Activated B cell treated with CpG ODN at 0.5 μM for 24 hours (primary cell): Measurements from ENCODE around the gene ACBD6. TPM values are rescaled to one million over a fixed set of nuclear protein-coding genes. Genes with fewer than 3 reads are reported as not detected.

Source experiments
- ATAC-seq: fragments of 200-7000 bp; cut with Tn5 transposase; one replicate; pipeline ENCODE4 v1.10.0; 2021; ENCODE audit warnings: low read depth, mild to moderate bottlenecking, moderate library complexity
- CTCF ChIA-PET: fragments of 350-600 bp; sonication (Branson Sonifier 250); formaldehyde crosslinking; loops from one replicate; lab custom pipeline; 2021; ENCODE audit warnings: antibody characterized with exemption; lab: Charles Lee
- POLR2A ChIA-PET: fragments of 350-600 bp; sonication (Branson Sonifier 250); formaldehyde crosslinking; loops from one replicate; lab custom pipeline; 2021; ENCODE audit warnings: antibody characterized with exemption; lab: Charles Lee
- DNase-seq: peaks from one replicate; pipeline ENCODE4 v3.0.0; 2022
- H3K27ac Mint-ChIP-seq: one replicate; pipeline ENCODE4 v1.8.0; 2020; ENCODE audit warnings: mixed read lengths
- H3K27me3 Mint-ChIP-seq: one replicate; pipeline ENCODE4 v1.8.0; 2021; ENCODE audit warnings: mixed read lengths
- H3K36me3 Mint-ChIP-seq: one replicate; pipeline ENCODE4 v1.8.0; 2021; ENCODE audit warnings: low read depth, mixed read lengths
- H3K4me1 Mint-ChIP-seq: one replicate; pipeline ENCODE4 v1.8.0; 2021; ENCODE audit warnings: mixed read lengths
- H3K4me3 Mint-ChIP-seq: one replicate; pipeline ENCODE4 v1.8.0; 2020; ENCODE audit warnings: mild to moderate bottlenecking, mixed read lengths
- H3K9me3 Mint-ChIP-seq: one replicate; pipeline ENCODE4 v1.8.0; 2020; ENCODE audit warnings: mixed read lengths
- intact Hi-C: fragments of 100-400 bp; cut with micrococcal nuclease; formaldehyde crosslinking; loops from one replicate; pipeline ENCODE4 v1.15.1; 2024
- total RNA-seq: library from RNA; stranded (reverse); gene quantifications from 2 replicates; pipeline ENCODE4 v1.2.3, GENCODE V29; 2022
- TF ChIP-seq, protein P1 (sequence below): fragments of 200-600 bp; IDR thresholded peaks from one replicate; pipeline ENCODE4 v1.8.0; 2022; ENCODE audit warnings: antibody characterized with exemption, mild to moderate bottlenecking

The ACBD6 gene
- total RNA-seq, 1 donor from 2014 or later, result 61.5 TPM

DNA sequence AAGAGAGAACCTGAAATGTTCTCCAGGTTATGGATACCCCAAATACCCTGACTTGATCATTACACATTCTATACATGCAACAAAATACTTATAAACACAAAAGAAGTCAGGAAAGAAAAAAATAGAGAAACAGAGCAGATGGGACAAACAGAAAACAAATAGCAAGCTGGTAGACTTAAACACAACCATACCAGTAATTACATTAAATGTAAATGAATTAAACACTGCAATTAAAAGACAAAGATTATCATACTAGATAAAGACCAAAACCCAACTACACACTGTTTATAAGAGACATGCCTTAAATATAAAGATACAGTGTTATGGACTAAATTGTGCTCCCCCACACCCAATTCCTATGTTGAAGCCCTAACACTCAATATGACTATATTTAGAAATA, 117.2 kb downstream of the ACBD6 start:
- ATAC-seq, result no peak
- no peak for DNase-seq
- H3K36me3 Mint-ChIP-seq, result peaks cover 66% of the 10 kb centered on the region
- no peak overlapping the region for H3K4me3 Mint-ChIP-seq
- CTCF ChIA-PET, result no interaction called here
- H3K27ac Mint-ChIP-seq, result no peak overlapping the region
- no peaks in the 10 kb centered on the region for H3K27me3 Mint-ChIP-seq
- TF ChIP-seq, protein P1, sequence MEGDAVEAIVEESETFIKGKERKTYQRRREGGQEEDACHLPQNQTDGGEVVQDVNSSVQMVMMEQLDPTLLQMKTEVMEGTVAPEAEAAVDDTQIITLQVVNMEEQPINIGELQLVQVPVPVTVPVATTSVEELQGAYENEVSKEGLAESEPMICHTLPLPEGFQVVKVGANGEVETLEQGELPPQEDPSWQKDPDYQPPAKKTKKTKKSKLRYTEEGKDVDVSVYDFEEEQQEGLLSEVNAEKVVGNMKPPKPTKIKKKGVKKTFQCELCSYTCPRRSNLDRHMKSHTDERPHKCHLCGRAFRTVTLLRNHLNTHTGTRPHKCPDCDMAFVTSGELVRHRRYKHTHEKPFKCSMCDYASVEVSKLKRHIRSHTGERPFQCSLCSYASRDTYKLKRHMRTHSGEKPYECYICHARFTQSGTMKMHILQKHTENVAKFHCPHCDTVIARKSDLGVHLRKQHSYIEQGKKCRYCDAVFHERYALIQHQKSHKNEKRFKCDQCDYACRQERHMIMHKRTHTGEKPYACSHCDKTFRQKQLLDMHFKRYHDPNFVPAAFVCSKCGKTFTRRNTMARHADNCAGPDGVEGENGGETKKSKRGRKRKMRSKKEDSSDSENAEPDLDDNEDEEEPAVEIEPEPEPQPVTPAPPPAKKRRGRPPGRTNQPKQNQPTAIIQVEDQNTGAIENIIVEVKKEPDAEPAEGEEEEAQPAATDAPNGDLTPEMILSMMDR, result no peak
- POLR2A ChIA-PET, result no interaction called here
- no peaks in the 10 kb centered on the region for H3K4me1 Mint-ChIP-seq
- H3K9me3 Mint-ChIP-seq, result peaks cover 43% of the 10 kb centered on the region
- intact Hi-C loops, result no loop called here

DNA sequence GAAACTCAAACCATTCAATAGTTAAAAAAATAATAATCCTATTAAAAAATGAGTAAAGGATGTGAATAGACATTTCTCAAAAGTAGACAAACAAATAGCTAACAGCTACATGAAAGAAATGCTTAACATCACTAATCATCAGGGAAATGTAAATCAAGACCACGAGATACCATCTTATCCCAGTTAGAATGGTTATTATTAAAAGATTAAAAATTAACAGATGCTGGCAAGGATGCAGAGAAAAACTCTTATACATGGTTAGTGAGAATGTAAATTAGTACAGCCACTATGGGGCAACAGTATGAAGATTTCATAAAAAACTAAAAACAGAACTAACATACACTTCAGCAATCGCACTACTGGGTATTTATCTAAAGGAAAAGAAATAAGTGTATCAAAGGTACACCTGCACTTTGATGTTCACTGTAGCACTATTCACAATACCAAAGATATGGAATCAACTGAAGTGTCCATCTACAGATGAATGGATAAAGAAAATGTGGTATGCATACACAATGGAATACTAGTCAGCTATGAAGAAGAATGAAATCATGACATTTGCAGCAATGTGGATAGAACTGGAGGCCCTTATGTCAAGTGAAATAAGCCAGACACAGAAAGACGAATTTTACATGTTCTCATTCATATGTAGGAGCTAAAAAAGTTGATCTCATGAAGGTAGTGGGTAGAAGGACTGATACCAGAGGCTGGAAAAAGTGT, 117.9 kb downstream of the ACBD6 start:
- no peak overlapping the region for H3K4me3 Mint-ChIP-seq
- TF ChIP-seq, protein P1, result no peak
- POLR2A ChIA-PET, result no interaction called here
- H3K4me1 Mint-ChIP-seq, result no peaks in the 10 kb centered on the region
- CTCF ChIA-PET, result no interaction called here
- peaks cover 73% of the 10 kb centered on the region for H3K36me3 Mint-ChIP-seq
- peaks cover 50% of the 10 kb centered on the region for H3K9me3 Mint-ChIP-seq
- intact Hi-C loops, result no loop called here
- DNase-seq, result no peak
- no peaks in the 10 kb centered on the region for H3K27me3 Mint-ChIP-seq
- H3K27ac Mint-ChIP-seq, result no peak overlapping the region
- ATAC-seq, result no peak

DNA sequence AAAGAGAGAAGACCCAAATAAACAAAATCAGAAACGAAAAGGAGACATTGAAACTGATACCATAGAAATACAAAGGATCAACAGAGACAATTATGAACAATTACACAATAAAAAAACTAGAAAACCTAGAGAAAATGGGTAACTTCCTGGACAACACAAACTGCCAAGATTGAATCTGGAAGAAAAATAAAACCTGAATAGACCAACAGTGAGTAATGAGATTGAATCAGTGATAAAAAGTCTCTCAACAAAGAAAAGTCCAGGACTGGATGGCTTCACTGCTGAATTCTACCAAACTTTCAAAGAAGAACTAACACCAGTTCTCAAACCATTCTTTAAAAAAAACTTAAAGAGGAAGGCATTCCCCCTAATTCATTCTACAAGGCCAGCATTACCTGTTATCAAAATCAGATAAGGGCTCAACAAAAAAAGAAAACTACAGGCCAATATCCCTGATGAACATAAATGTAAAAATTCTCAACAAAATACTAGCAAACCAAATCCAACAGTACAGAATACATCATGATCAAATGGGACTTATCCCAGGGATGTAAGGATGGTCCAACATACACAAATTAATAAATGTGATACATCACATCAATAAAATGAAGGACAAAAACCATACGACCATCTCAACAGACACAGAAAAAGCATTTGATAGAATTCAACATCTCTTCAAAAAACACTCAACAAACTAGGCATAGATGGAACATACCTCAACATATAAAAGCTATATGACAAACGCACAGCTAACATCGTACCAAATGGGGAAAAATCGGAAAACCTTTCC, 119.9 kb downstream of the ACBD6 start:
- Mint-ChIP-seq H3K27me3 (no peaks in the 10 kb centered on the region), H3K4me1 (no peaks in the 10 kb centered on the region), H3K36me3 (peaks cover 80% of the 10 kb centered on the region), H3K9me3 (peaks cover 55% of the 10 kb centered on the region), H3K4me3 (no peak overlapping the region), H3K27ac (no peak overlapping the region)
- intact Hi-C loops, result no loop called here
- ChIA-PET POLR2A (no interaction called here), CTCF (no interaction called here)
- TF ChIP-seq, protein P1, result no peak
- ATAC-seq, result no peak
- DNase-seq, result no peak

DNA sequence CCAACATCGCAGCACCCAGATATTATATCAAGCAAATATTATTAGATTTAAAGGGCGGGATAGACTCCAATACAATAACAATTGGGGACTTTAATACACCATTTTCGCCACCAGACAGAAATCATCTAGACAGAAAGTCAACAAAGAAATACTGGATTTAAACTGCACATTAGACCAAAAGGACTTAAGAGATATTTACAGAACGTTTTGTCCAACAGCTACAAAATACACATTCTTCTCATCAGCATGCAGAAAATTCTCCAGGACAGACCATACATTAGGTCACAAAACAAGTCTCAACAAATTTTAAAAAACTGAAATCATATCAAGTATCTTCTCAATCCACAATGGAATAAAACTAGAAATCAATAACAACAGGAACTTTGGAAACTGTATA, 121.2 kb downstream of the ACBD6 start:
- POLR2A ChIA-PET, result no interaction called here
- intact Hi-C loops, result no loop called here
- TF ChIP-seq, protein P1, result no peak
- no peaks in the 10 kb centered on the region for H3K4me1 Mint-ChIP-seq
- peaks cover 48% of the 10 kb centered on the region for H3K9me3 Mint-ChIP-seq
- CTCF ChIA-PET, result no interaction called here
- no peaks in the 10 kb centered on the region for H3K27me3 Mint-ChIP-seq
- no peak for ATAC-seq
- H3K4me3 Mint-ChIP-seq, result no peak overlapping the region
- H3K36me3 Mint-ChIP-seq, result peaks cover 79% of the 10 kb centered on the region
- no peak for DNase-seq
- H3K27ac Mint-ChIP-seq, result no peak overlapping the region
